ENCODE measurements around the gene DBT.

Gene DBT

DNA sequence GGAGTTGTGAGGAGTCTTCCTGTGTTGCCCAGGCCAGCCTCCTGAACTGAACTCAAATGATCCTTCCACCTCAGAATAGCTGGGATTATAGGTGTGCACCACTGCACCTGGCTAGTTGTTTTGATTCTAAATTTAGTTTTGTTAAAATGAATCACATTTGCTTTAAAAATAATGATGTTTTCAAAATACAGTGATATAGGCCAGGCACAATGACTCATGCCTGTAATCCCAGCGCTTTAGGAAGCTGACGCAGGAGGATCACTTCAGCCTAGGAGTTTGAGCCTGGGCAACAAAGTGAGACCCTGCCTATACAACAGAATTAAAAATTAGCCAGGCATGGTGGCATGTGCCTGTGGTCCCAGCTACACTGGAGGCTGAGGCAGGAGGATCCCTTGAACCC lies 40.7 kb upstream of the DBT start:
- Histone ChIP-seq H3K27ac (no peak overlapping the region), H3K4me2 (ENCODE audit: low read length) (no peak overlapping the region), H3K27me3 (ENCODE audit: control insufficient read depth, insufficient read depth, low read length) (no peaks in the 10 kb centered on the region), H2AFZ (no peak overlapping the region), H3K36me3 (ENCODE audit: control insufficient read depth, insufficient read depth, low read length) (no peaks in the 10 kb centered on the region), H3K4me1 (no peaks in the 10 kb centered on the region), H3K79me2 (no peaks in the 10 kb centered on the region), H3K4me3 (ENCODE audit: low read depth, low read length) (no peak overlapping the region), H3K9me3 (ENCODE audit: control insufficient read depth, low read length) (no peaks in the 10 kb centered on the region), H3K9ac (no peak overlapping the region)
- TF ChIP-seq CTCF (IDR thresholded peaks at IDR 0.05) = no peak

DNA sequence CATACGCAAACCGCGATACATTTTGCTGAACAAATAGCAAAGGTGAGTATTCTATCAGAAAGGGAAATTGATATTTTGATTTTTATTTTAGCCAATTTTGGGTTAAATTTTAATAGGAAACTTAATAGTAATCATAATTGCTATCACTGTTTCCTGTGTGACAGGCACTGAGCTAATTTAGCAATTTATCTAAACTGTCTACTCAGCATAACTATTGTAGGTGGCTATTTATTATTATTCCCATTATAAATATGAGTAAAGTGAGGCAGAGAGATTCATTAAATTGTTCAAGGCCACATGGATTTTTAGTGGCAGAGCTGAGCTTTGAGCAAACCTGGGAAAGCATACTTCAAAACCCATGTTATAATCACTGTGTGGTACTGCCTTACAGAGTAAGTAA lies 37.5 kb upstream of the DBT start:
- Histone ChIP-seq H3K27me3 (ENCODE audit: control insufficient read depth, insufficient read depth, low read length) (no peaks in the 10 kb centered on the region), H3K4me1 (no peaks in the 10 kb centered on the region), H3K79me2 (no peaks in the 10 kb centered on the region), H3K27ac (no peak overlapping the region), H3K4me3 (ENCODE audit: low read depth, low read length) (no peak overlapping the region), H3K36me3 (ENCODE audit: control insufficient read depth, insufficient read depth, low read length) (no peaks in the 10 kb centered on the region), H3K4me2 (ENCODE audit: low read length) (no peak overlapping the region), H3K9ac (no peak overlapping the region), H2AFZ (no peak overlapping the region), H3K9me3 (ENCODE audit: control insufficient read depth, low read length) (no peaks in the 10 kb centered on the region)
- TF ChIP-seq CTCF (IDR thresholded peaks at IDR 0.05) = no peak

GRCh38 chr1:100284591-100284990 lies 35.0 kb upstream of the DBT start:
- Histone ChIP-seq H2AFZ (no peak overlapping the region), H3K27ac (no peak overlapping the region), H3K4me3 (ENCODE audit: low read depth, low read length) (no peak overlapping the region), H3K27me3 (ENCODE audit: control insufficient read depth, insufficient read depth, low read length) (no peaks in the 10 kb centered on the region), H3K9ac (no peak overlapping the region), H3K36me3 (ENCODE audit: control insufficient read depth, insufficient read depth, low read length) (no peaks in the 10 kb centered on the region), H3K4me2 (ENCODE audit: low read length) (no peak overlapping the region), H3K79me2 (no peaks in the 10 kb centered on the region), H3K9me3 (ENCODE audit: control insufficient read depth, low read length) (no peaks in the 10 kb centered on the region), H3K4me1 (no peaks in the 10 kb centered on the region)
- TF ChIP-seq CTCF (IDR thresholded peaks at IDR 0.05) = no peak

DNA sequence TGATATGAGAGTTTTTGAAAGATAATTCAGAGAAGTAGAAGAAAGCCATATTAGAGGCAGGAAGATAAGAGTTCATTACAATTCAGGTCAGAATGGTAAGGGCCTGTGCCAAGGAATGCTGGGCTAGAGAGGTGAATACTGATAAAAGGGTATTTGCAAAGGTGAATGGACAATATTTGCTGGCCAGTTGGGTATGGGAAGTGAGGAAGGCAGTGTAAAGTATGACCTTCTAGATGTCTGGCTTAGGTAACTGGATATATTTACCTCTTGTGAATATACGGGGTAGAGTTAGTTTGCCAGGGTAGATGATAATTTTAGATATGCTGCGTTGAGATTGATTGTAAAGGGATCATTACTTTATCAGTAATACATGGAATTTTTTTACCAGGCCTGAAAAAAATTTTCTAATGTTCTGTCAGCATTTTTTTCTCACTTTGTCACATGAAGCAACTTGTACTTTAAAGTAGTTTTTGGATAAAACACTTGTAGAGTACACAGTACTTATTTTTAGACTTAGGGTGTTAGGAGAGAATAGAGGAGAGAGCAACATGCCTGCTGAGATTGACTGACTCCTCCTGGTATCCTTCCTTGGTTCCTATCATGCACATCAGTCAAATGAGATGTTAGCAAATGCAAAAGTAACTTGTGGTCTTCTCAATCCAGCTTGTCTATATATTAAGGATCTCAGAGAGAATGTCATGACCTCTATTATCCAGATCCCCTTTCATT lies 30.5 kb upstream of the DBT start:
- Histone ChIP-seq H3K9me3 (ENCODE audit: control insufficient read depth, low read length) (no peaks in the 10 kb centered on the region), H3K27me3 (ENCODE audit: control insufficient read depth, insufficient read depth, low read length) (no peaks in the 10 kb centered on the region), H3K4me3 (ENCODE audit: low read depth, low read length) (no peak overlapping the region), H3K4me2 (ENCODE audit: low read length) (no peak overlapping the region), H3K36me3 (ENCODE audit: control insufficient read depth, insufficient read depth, low read length) (no peaks in the 10 kb centered on the region), H3K79me2 (no peaks in the 10 kb centered on the region), H3K27ac (no peak overlapping the region), H2AFZ (no peak overlapping the region), H3K9ac (no peak overlapping the region), H3K4me1 (no peaks in the 10 kb centered on the region)
- no peak for TF ChIP-seq CTCF (IDR thresholded peaks at IDR 0.05)

- no peaks in the 10 kb centered on the region for H3K9me3 ChIP-seq (ENCODE audit: control insufficient read depth, low read length)
- TF ChIP-seq CTCF (IDR thresholded peaks at IDR 0.05) = no peak
- H3K79me2 ChIP-seq = no peaks in the 10 kb centered on the region
- no peak overlapping the region for H3K4me2 ChIP-seq (ENCODE audit: low read length)
- H3K27ac ChIP-seq = no peak overlapping the region
- no peak overlapping the region for H3K4me3 ChIP-seq (ENCODE audit: low read depth, low read length)
- no peaks in the 10 kb centered on the region for H3K36me3 ChIP-seq (ENCODE audit: control insufficient read depth, insufficient read depth, low read length)
- no peak overlapping the region for H2AFZ ChIP-seq
- no peak overlapping the region for H3K9ac ChIP-seq
- H3K27me3 ChIP-seq (ENCODE audit: control insufficient read depth, insufficient read depth, low read length) = no peaks in the 10 kb centered on the region
- no peaks in the 10 kb centered on the region for H3K4me1 ChIP-seq
These were observed 29.8 kb upstream of the DBT start for GRCh38 chr1:100279358-100279923.

Data from parathyroid adenoma (tissue), 2 donors.